NCI-H2196 (cell line): ENCODE measurements around the gene EML5.

Source experiments
- DNase-seq: peaks from one replicate; lab custom pipeline; 2025; ENCODE audit not compliant: unreplicated experiment; lab: John Stamatoyannopoulos, UW

The EML5 gene

GRCh38 chr14:88618476-88618875 lies 174.3 kb downstream of the EML5 start:
- DNase-seq, result no peak

DNA sequence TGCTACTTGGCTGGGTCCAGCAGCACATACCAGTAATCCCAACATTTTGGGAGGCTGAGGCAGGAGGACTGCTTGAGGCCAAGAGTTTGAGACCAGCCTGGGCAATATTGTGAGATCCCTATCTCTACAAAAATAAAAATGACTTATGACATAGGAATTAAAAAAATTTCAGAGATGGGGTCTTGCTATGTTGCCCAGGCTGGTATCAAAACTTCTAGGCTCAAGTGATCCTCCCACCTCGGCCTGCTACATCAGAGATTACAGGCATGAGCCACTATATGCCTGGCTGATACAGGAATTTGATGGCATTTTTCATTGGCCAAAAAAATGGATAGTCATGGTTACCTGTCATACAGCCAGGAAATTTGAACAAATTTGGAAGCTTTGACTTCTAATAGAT lies 175.3 kb downstream of the EML5 start:
- no peak for DNase-seq

DNA sequence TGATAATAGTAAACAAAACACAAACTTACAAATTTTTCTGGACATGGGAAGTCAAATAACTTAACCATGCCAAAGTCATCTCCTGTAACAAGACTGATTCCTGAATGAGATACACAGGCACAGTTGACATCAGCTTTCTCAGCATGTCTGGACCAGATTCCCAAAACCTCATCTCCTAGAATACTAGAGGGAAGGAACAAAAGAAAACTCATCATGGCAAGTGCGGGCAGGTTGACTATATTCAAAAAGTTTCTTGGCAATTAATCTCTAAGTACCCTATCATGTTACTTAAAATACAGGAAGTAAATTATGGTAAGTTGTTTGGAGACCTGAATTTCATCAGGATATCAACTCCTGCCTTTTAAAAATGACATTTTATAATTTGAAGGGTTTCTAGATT lies 176.1 kb downstream of the EML5 start:
- DNase-seq, result no peak

GRCh38 chr14:88614218-88614907 lies 178.4 kb downstream of the EML5 start:
- DNase-seq, result no peak

GRCh38 chr14:88613552-88614010 lies 179.2 kb downstream of the EML5 start:
- peak; percentile 20 for DNase-seq

DNA sequence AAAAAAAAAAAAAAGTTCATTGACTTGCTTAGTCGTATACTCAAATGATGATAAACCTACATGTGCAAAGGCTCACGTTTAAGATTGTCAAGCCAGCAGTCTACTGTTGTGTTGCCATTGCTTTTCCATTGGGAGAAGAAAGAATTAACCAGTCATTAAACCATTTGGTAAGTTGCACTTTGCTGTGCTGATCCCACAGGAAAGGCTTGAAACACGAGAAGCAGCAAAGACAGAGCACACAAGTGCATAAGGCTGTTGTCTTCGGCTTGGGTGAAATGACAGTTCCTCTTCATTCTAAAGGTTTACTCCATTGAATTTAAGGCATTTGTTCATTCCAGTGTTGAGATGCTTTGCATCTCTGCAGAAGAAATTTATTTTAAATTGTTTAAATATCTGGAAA lies 179.8 kb downstream of the EML5 start:
- no peak for DNase-seq

GRCh38 chr14:88611878-88612277 lies 180.9 kb downstream of the EML5 start:
- no peak for DNase-seq

DNA sequence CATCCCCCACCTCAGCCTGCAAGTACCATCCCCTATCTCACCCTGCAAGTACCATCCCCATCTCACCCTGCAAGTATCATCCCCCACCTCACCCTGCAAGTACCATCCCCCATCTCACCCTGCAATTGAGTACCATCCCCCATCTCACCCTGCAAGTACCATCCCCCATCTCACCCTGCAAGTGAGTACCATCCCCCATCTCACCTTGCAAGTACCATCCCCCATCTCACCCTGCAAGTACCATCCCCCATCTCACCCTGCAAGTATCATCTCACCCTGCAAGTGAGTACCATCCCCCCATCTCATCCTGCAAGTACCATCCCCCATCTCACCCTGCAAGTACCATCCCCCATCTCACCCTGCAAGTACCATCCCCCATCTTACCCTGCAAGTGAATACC lies 184.9 kb downstream of the EML5 start:
- DNase-seq, result no peak

GRCh38 chr14:88605594-88605993 lies 187.2 kb downstream of the EML5 start:
- DNase-seq, result no peak

DNA sequence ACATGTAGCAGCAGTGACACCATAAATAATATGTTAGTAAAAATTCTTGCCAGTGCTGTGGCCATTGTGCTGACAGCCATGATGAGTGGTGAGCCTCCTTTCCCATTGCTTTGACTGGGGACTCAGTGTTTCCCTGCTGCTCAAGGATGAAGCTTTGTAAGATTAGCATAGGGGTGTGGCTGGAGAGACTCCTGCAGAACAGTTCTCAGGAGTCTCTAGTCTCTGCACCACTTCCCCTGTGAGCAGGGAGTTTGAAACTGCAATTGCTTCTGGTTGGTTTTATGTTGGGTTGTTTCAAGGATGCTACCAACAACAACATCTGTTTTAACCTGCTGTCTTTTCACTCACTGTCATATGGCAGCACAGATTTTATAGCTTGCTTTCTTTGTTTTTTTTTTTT lies 188.5 kb downstream of the EML5 start:
- no peak for DNase-seq

GRCh38 chr14:88599761-88600439 lies 192.9 kb downstream of the EML5 start:
- DNase-seq, result no peak

DNA sequence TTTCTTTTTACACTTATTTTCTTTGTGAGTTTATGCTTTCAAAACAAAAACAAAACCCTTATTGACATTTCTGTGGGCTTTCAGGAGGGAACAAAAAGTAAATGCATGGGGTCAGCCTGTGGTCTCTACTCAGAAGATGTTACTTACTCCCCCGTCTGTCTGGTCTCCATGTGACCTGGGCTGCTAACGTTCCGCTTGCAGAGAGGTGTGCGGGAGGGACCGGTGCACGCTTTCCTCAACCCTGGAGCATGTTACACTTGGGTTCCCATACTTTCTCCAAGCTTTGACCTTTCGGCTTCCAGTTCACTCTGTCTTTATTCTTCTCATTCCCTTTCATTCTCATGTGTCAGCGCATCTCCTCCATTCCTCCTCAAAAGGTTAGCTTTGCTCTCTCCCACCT lies 193.4 kb downstream of the EML5 start:
- no peak for DNase-seq

DNA sequence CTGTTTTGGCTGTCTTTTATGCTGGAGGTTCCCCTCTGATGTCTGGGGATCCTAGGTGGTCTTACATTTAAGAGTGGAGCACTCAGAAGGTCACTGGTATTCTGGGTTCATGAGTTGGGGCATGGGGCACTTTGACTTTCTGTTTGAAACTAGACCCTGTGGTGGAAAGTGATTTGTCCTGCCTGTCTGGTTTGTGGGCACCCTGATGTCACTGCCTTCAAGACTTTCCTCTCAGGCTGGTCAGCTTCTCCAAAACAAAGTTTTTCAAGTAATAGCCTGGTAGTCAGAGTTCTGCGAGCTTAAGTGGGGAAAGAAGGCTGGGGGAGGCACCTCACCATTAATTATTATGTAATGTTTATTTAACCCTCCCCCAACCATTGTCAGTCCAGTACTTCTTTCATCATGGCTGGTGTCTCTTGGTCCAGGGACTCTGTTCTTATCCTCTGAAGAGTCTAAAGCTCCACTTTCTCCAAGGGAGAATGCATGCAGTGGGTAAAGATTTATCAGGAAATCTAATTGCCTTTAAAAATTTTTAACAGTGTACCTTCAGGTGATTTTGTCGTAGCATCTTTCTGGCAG lies 194.6 kb downstream of the EML5 start:
- no peak for DNase-seq

GRCh38 chr14:88597601-88598000 lies 195.2 kb downstream of the EML5 start:
- no peak for DNase-seq

DNA sequence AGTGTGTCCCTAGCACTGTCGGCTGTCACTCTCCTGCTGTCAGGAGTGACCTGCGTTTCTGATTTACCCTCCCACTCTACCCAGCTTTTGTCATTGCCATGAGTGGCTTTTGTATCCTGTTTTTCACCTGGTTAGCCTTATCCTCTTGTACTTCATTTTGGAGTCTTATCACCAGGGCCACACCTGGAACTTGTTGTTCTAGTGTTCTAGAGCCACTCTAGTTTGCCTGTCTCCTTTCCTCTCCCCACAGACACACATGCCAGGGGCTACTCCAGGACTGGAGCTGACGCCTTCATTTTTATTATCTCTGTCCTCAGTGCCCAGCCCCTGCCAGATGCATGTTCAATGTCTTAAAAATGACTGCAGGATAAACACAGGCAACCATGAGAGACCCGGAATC lies 195.7 kb downstream of the EML5 start:
- DNase-seq, result no peak

DNA sequence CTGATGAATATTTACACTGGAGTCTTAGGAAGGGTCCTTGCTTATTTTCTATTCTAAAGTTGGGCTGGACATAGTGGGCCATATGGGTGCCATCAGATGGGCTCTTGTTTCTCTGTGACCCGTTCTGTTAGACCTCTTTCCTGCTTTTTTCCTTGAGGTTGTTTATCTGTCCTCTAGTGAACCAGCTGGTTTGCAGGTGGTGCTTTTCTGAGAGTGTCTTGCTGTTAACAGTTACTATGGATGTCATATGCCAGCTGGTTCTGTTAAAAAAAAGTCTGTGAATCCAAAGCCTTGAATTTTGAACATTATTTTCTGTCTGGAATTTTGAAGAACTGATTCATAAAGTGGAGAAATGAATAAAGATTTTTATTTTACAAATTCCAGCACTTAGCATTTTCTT lies 200.7 kb downstream of the EML5 start:
- DNase-seq, result no peak

- DNase-seq, result no peak
Measured at GRCh38 chr14:88590173-88590572, 202.6 kb downstream of the EML5 start.

GRCh38 chr14:88588081-88588480 lies 204.7 kb downstream of the EML5 start:
- DNase-seq, result no peak

GRCh38 chr14:88584451-88584850 lies 208.3 kb downstream of the EML5 start:
- DNase-seq, result no peak

DNA sequence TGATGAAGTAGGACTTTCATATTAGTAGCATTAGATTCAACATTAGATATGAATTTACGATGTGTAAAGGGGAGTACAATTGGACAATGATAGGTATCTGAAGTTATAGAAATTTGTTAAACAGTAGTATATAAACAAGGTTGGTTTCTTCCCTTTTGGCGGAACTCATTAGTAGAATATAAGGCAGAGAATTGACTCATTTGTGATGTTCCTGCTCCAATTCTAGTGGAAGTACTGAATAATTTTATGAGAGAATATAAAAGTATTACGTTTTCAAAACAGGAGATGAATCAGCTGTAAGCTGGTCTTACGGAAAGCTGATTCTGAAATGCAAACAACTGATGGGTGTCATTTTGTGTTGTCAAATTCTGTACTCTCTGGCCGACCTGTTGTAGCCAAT lies 216.5 kb downstream of the EML5 start:
- no peak for DNase-seq

DNA sequence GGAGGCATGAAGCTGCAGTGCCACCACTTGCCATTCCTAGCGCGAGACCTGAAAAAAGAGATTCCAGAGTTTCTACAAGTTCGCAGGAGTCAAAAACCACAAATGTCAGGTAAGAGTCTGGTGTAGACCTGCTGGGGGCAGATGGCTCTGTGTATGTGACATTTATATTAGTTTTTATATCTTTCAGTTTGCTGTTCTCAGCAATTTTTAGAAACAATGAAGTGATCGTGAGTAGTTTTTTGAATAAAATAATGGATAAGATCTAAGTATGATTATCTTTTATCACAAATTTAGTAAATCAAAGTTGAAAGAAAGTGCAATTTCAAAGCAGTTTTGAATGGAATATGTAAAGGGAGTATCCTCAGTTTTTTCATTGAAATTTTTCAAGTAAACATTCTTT lies 220.6 kb downstream of the EML5 start:
- DNase-seq, result no peak

DNA sequence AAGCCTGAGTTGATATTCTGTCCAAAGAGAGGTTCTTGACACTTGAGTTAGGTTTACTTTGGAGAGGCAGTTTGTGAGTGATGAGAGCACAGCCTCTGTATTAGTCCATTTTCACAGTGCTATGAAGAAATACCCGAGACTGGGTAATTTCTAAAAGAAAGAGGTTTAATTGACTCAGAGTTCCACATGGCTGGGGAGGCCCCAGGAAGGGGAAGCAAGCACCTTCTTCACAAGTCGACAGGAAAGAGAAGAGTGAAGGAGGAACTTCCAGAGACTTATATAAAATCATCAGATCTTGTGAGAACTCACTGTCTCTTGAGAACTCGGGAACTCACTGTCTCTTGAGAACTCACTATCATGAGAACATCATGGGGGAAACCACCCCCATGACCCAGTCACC lies 224.6 kb downstream of the EML5 start:
- no peak for DNase-seq
